Measurements from ENCODE around the gene AMN1. TPM values are rescaled to one million over a fixed set of nuclear protein-coding genes. Genes with fewer than 3 reads are reported as not detected.

The AMN1 gene
- total and polyA plus RNA-seq, 2 of the 13 experiments (the other 11 are each of a cell fraction or from before 2014, with no cell fraction given) = 7.5 to 26.5 TPM

GRCh38 chr12:31773223-31773750, 44.5 kb upstream of the AMN1 start (continued):
- TF ChIP-seq SMAD1 (CRISPR knock-in tag; IDR thresholded peaks at IDR 0.05; ENCODE audit: borderline replicate concordance, low read depth) (no peak), DNMT1 (CRISPR knock-in tag; IDR thresholded peaks at IDR 0.05) (peak; percentile 8; the same call in 1 of the 2 replicates), ZZZ3 (CRISPR knock-in tag; IDR thresholded peaks at IDR 0.05; ENCODE audit: borderline replicate concordance) (0 out of 2 replicates have a peak, but pooled peaks have one; percentile 56), ZNF276 (CRISPR knock-in tag; IDR thresholded peaks at IDR 0.05; ENCODE audit: low read depth) (no peak), CAMTA2 (CRISPR knock-in tag; IDR thresholded peaks at IDR 0.05; ENCODE audit: borderline replicate concordance) (no peak), YEATS2 (CRISPR knock-in tag; IDR thresholded peaks at IDR 0.05; ENCODE audit: borderline replicate concordance) (no peak), ZUFSP (CRISPR knock-in tag; IDR thresholded peaks at IDR 0.05; ENCODE audit: borderline replicate concordance) (no peak), PRDM10 (CRISPR knock-in tag; IDR thresholded peaks at IDR 0.05; ENCODE audit: low read depth) (no peak), SKIL (CRISPR knock-in tag; IDR thresholded peaks at IDR 0.05; ENCODE audit: borderline replicate concordance) (peak; percentile 85), ZNF530 (CRISPR knock-in tag; IDR thresholded peaks at IDR 0.05; ENCODE audit: low read depth) (peak; percentile 37; the same call in 1 of the 2 replicates), GTF2F1 (IDR thresholded peaks at IDR 0.05; ENCODE audit: low read length) (no peak), TERF1 (CRISPR knock-in tag; IDR thresholded peaks at IDR 0.05) (no peak), HOXD1 (CRISPR knock-in tag; IDR thresholded peaks at IDR 0.05) (peak; percentile 99), PITX1 (CRISPR knock-in tag; IDR thresholded peaks at IDR 0.05) (peak; percentile 96), ZNF431 (CRISPR knock-in tag; IDR thresholded peaks at IDR 0.05; ENCODE audit: borderline replicate concordance, low read depth) (peak; percentile 52; the same call in 1 of the 2 replicates), MAX (IDR thresholded peaks at IDR 0.05) (peak; percentile 77), SUZ12 (IDR thresholded peaks at IDR 0.05; ENCODE audit: low read depth, low read length) (no peak)

All from HepG2 (cell line).